ENCODE measurements around the gene LETM1. TPM values are rescaled to one million over a fixed set of nuclear protein-coding genes. Genes with fewer than 3 reads are reported as not detected.

The LETM1 gene
- total RNA-seq, 1 experiment from 2014 or later, result 86.3 TPM

- no TSS peak for BruUV-seq (replicated peaks)
- Histone ChIP-seq H3K27ac (ENCODE audit: low read length) (no peak overlapping the region), H2AFZ (ENCODE audit: low read length) (no peak overlapping the region), H3K79me2 (ENCODE audit: low read length) (no peaks in the 10 kb centered on the region), H3K9ac (ENCODE audit: low read length) (no peak overlapping the region), H3F3A (ENCODE audit: low read length, unreplicated experiment) (no peaks in the 10 kb centered on the region), H3K4me1 (ENCODE audit: insufficient read depth, low read length) (no peaks in the 10 kb centered on the region), H3K4me2 (ENCODE audit: low read length) (no peak overlapping the region), H3K9me3 (ENCODE audit: low read length) (no peaks in the 10 kb centered on the region), H3K9me2 (replicated peaks; ENCODE audit: low read length) (no peaks in the 10 kb centered on the region), H3K36me3 (ENCODE audit: low read depth, low read length) (no peaks in the 10 kb centered on the region), H4K20me1 (ENCODE audit: low read length) (no peaks in the 10 kb centered on the region), H3K27me3 (ENCODE audit: low read length) (peaks cover 22% of the 10 kb centered on the region), H3K4me3 (ENCODE audit: low read length) (no peak overlapping the region)
- CTCF ChIA-PET, result no interaction called here
- POLR2A ChIA-PET (ENCODE audit: unreplicated experiment), result no interaction called here
- no peak for ATAC-seq
- TF ChIP-seq CTCF (conservative IDR thresholded peaks at IDR 0.05; ENCODE audit: low read depth, low read length) (no peak), EZH2phosphoT487 (IDR thresholded peaks at IDR 0.05; ENCODE audit: borderline replicate concordance, low read length) (no peak), EZH2 (IDR thresholded peaks at IDR 0.05; ENCODE audit: low read length, unreplicated experiment) (no peak)
- DNase-seq, result no peak
- intact Hi-C loops (cut with micrococcal nuclease), result no loop called here
Measured at GRCh38 chr4:1797861-1798579, 57.9 kb downstream of the LETM1 start.

- Histone ChIP-seq H3K4me3 (ENCODE audit: low read length) (no peak overlapping the region), H3K4me2 (ENCODE audit: low read length) (no peak overlapping the region), H3K27me3 (ENCODE audit: low read length) (peaks cover 22% of the 10 kb centered on the region), H3K27ac (ENCODE audit: low read length) (no peak overlapping the region), H3K9me2 (replicated peaks; ENCODE audit: low read length) (no peaks in the 10 kb centered on the region), H4K20me1 (ENCODE audit: low read length) (no peaks in the 10 kb centered on the region), H3F3A (ENCODE audit: low read length, unreplicated experiment) (no peaks in the 10 kb centered on the region), H3K79me2 (ENCODE audit: low read length) (no peaks in the 10 kb centered on the region), H3K9ac (ENCODE audit: low read length) (no peak overlapping the region), H2AFZ (ENCODE audit: low read length) (no peak overlapping the region), H3K4me1 (ENCODE audit: insufficient read depth, low read length) (no peaks in the 10 kb centered on the region), H3K9me3 (ENCODE audit: low read length) (no peaks in the 10 kb centered on the region), H3K36me3 (ENCODE audit: low read depth, low read length) (no peaks in the 10 kb centered on the region)
- CTCF ChIA-PET, result no interaction called here
- no TSS peak for BruUV-seq (replicated peaks)
- POLR2A ChIA-PET (ENCODE audit: unreplicated experiment), result no interaction called here
- no peak for TF ChIP-seq EZH2 (IDR thresholded peaks at IDR 0.05; ENCODE audit: low read length, unreplicated experiment)
- TF ChIP-seq EZH2phosphoT487 (IDR thresholded peaks at IDR 0.05; ENCODE audit: borderline replicate concordance, low read length), result no peak
- TF ChIP-seq CTCF (conservative IDR thresholded peaks at IDR 0.05; ENCODE audit: low read depth, low read length), result no peak
- intact Hi-C loops (cut with micrococcal nuclease), result no loop called here
- ATAC-seq, result no peak
- DNase-seq, result no peak
Measured at GRCh38 chr4:1797298-1797860, 58.6 kb downstream of the LETM1 start.

GRCh38 chr4:1796486-1797204 lies 59.3 kb downstream of the LETM1 start:
- H3K27me3 ChIP-seq (ENCODE audit: low read length), result peaks cover 22% of the 10 kb centered on the region
- no peak overlapping the region for H3K9ac ChIP-seq (ENCODE audit: low read length)
- H4K20me1 ChIP-seq (ENCODE audit: low read length), result no peaks in the 10 kb centered on the region
- H3K27ac ChIP-seq (ENCODE audit: low read length), result no peak overlapping the region
- ChIA-PET POLR2A (ENCODE audit: unreplicated experiment) (no interaction called here), CTCF (no interaction called here)
- no peaks in the 10 kb centered on the region for H3K36me3 ChIP-seq (ENCODE audit: low read depth, low read length)
- no peaks in the 10 kb centered on the region for H3K9me2 ChIP-seq (replicated peaks; ENCODE audit: low read length)
- no peak overlapping the region for H3K4me2 ChIP-seq (ENCODE audit: low read length)
- H3K9me3 ChIP-seq (ENCODE audit: low read length), result no peaks in the 10 kb centered on the region
- no peak for DNase-seq
- H3K79me2 ChIP-seq (ENCODE audit: low read length), result no peaks in the 10 kb centered on the region
- H3K4me3 ChIP-seq (ENCODE audit: low read length), result no peak overlapping the region
- intact Hi-C loops (cut with micrococcal nuclease), result no loop called here
- no peak overlapping the region for H2AFZ ChIP-seq (ENCODE audit: low read length)
- no peak for TF ChIP-seq CTCF (conservative IDR thresholded peaks at IDR 0.05; ENCODE audit: low read depth, low read length)
- no peak for ATAC-seq
- BruUV-seq (replicated peaks), result no TSS peak
- H3F3A ChIP-seq (ENCODE audit: low read length, unreplicated experiment), result no peaks in the 10 kb centered on the region
- no peaks in the 10 kb centered on the region for H3K4me1 ChIP-seq (ENCODE audit: insufficient read depth, low read length)
